ENCODE results near the gene CASP5.
"Not testable (repeated sequence)": the region's sequence is repeated elsewhere in the genome, so short reads cannot be mapped to it uniquely, and the experiment has no call there.

Gene CASP5

DNA sequence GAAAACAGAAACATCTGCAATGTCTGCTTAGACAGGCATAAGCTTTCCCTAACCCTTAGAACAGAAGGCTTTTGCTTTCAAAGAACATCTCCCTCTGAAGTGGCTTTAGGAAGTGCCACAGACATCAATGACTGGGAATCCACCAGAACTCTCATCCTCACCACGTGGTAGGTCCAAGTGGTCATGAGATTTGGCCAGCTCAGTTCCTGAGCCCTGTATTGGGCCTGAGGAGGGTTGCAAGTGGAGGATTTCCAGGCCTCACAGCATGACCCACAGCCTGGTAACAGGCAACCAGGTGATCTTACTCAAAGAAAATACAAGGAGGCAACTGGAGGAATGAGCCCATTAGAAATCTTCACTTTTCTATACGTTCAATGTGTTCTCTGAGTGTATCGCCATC lies 10.4 kb upstream of the CASP5 start:
- DNase-seq, result no peak

DNA sequence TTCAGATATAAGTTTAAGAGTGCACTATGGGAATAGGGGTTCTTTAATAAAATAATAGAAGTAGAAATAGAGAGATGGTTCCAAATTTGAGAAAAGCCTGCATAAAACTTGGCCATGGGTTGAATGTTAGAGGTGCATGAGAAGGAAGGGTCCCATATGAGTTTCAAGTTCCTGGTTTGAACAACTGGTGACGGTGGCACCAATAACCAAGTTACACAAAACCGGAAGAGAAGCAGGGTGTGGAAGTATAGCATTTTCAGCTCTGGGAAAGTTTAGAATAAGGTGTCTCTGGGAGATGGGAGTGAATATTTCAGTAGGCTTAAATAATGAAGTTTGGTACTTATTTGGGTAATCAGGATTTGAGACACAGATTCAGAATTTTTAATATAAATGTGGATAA lies 9.5 kb upstream of the CASP5 start:
- DNase-seq, result no peak

DNA sequence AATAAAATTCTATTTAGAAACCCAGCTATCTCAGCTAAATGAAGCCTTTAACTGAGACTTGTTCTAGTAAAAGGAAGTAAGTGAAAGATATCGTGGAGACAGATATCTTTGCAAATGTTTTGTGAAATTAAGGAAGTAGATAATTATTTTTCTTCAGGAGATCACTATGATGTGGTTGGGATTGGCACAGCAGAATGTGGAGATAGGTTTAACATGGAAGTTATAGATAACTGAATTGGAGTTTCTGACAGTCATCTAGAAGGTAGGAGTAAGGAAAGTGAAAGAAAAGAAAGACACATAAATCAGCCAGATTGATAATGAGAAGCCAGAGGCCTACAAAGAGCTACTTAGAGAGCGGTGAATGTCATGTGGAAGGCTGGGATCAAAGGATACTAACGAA lies 4.7 kb upstream of the CASP5 start:
- DNase-seq, result no peak

DNA sequence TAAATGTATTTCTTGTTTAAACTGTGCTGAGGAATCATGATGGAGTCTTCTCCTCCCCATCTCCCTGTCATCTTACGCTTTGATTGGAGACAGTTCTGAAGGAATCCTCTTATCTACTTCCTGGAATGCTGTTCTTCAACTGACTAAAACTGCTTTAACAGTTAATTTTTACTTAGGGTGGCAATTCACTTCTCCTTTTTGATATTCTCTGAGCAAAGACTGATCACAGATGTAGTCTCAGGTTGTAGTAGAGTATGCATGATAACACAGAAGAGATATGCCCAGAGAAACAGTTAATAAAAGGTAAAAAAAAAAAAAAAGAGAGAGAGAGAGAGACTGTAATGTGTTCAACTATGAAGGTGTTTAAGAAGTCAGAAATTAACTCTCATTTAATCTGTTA lies 1.4 kb upstream of the CASP5 start:
- no peak for DNase-seq

DNA sequence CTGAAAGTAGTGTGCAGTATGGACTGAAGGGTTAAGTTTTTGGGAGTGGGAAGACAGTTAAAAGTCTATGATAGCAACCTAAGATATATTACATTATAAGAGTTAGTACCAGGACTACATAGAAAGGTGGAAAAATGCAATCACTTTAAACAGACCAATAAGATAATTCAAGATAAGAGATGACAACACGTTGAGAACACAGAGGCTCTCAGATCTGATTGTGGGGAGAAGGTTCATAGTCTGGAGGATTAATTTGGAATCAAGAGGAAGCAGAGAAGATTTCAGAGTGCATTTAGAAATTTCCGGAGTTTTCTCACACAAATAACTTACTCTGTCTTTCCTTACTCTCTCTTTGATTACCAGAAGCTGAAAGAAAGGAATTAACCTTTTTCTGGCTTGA lies 441 bp downstream of the CASP5 start:
- DNase-seq, result no peak

DNA sequence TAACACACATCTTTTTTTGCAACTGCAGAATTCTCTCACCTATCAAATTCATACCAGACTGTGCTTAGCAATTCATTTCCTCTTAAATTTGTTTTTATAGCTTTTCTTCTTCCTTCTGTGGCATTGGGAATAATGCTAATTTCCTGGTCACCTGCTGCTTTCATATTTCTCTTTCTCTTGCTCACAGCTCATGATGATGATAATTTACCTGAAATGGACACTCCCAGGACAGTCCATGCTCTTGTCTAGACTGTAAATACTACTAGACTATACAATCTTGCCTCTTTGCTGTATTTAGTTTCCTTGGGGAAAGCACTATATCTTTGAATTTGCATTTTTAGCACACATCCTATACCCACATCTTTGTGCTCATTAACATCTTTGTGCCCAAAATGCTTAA lies 15.5 kb downstream of the CASP5 start:
- DNase-seq, result no peak

DNA sequence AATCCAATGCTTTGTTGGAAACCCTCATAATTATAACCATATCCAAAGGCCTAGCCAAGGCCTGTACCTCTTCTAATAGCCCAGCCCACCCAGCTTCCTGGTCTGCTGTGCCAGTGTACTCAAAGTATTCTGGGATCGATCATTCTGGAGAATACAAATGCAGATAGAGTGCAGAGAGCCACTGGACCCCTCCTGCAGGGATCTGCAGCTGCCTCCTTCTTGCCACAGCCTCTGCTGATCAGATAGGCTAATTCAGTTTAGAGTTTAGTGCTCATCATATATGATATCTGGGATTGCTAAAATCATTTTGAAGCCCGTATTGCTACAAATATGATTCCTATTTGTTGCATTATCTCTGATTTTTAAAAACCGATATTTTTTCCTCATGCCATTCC lies 17.5 kb downstream of the CASP5 start:
- no peak for DNase-seq

DNA sequence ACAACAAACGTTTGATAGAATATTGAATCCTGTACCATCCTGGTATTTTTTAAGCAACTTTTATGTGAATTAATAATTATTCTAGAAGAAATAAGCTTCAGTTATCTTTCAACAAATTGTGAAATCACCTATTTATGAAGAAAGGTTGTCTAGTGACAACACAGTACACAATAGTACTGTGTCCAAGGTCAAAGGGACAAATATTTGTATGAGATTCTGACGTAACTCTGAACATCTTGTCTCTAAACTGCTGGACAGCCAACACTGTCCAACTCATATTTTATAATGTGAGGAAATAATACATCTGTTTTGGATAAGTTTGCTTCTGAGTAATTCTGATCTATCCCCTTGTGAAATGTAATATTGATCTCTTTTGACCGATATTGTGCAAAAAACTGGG lies 18.9 kb downstream of the CASP5 start:
- no peak for DNase-seq

DNA sequence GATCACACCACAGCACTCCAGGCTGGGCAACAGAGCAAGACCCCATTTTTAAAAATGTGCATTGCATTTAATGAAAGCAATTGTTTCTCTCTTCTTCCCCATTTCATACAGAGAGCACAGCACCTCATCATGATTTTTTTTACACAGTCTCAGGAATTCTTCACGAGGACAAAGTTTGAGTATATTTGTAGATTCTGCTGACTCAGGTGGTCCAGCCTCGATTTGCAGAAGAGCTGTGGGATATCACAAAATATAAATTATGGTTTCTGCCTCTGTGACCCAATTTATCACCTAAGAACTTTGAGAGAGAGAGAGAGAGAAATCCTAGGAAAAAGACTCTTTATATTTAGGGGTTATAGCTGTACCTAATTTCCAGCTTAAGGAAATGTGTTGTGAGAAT lies 19.8 kb downstream of the CASP5 start:
- no peak for DNase-seq

DNA sequence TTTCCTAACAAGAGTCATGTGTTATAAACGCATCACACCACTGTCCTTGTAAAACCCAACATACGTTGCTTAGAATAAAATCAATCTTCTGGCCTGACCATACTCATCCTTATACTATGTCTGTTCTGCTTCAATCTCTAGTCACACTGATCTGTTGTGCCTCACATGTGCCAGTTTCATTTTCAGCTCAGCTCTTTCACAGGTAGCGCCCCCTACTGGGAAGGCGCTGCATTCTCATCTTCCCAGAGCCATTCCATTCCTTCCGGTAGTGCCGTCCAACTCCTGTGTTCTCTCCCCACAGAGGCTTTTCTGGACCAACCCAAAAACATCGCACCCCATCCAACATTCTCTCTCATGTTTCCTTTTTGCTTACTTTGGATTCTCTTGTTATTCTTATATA lies 22.2 kb downstream of the CASP5 start:
- peak; percentile 39 to 46 for DNase-seq

DNA sequence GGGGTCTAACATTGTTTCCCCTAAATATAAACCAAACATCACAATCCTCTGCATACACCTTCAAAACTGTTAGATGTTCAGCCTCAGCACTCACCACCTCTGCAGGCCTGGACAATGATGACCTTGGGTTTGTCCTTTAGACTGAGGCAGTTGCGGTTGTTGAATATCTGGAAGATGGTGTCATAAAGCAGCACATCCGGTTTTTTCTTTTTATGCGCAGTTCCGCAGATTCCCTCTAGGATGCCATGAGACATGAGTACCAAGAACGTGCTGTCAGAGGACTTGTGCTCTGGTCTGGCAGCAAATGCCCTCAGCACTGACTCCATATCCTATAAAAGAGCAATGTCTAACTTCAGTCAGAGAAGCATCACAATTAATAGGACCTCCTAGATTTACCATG lies 22.8 kb downstream of the CASP5 start:
- DNase-seq, result no peak

DNA sequence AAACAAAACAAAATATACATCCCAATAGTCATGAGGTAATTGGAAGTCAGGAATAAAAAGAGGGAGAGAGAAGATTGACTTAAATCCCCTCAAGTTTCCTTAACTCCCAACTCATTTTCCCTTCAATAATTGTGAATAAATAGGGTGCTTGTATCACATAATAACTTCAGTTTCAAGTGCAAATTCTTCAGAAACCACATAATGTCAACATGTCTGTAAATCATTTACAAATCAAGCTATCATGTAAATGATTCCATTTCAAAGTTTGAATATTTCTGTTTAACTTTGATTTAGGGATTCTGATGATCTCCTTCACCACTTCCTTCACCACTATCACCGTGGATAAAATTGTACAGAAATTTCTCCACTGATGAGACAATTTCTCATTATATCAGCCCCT lies 23.2 kb downstream of the CASP5 start:
- DNase-seq, result no peak

DNA sequence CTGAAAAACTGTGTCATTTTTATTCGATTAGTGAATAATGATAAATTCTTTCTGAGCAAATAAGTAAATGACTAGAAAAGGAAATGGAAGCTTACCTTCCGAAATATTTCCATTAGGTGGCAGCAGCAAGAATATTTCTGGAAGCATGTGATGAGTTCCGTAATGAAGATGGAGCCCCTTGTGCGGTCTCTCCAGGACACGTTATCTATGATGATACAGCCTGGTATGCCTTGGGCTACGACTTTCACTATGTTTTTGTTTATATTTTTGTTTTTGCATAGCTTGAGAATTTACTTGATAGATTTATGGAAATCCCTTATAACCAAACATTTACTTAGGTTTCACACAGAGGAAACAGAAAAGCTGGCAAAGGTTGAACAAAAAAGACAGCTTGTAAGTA lies 25.7 kb downstream of the CASP5 start:
- no peak for DNase-seq

DNA sequence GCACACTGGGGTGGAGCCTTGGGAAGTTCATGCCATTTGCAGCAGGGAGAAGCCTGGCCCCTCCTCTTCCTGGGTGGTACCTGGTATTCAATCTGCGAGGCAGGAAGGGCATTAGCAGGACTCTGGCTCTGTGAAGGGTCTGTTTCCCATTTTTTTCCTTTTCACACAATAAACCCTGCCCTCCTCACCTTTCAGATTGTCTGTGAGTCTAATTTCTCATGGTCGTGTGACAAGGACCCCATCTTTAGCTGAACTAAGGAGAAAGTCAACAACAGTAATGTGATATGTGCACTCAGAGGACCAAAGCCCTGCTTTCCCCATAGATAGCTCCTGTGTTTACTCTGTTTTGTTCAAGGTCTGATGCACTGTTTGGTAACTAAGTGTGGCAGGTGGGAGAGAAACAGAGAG lies 28.0 kb downstream of the CASP5 start:
- no peak for DNase-seq

DNA sequence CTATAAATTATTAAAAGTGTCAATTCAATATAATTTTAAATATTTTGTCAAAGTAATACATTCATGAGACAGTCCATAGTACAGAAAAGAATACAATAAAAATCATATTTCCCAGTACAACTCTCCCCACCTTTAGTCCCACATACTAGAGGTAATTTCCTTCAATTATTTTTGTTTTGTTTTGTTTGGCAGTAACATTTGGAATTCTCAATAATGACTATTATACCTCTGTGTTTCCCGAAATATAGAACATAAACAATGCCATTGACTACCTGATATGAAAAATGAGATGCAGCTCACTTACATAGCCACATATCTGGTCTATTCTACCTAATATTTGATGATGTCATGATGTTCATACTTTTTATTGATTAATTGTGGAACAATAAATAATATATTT lies 30.2 kb downstream of the CASP5 start:
- DNase-seq, result no peak

DNA sequence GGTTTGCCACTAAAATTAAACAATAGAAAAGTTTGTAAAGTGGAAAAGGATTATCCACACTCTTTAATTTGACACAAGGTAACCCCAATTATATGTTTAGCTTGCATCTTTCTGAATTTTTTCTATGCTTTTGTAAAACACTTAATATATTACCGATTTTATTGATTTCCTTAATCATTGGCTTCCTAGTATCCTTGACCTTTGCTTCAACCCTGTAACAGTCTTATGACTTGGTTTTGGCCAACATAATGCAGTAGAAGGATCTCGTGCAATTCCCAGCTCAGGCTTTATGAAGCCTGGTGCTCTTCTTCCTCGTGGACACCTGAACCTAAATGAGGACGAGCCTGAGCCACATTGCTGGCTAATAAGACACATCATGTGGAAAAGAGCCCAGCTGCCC lies 31.0 kb downstream of the CASP5 start:
- no peak for DNase-seq

DNA sequence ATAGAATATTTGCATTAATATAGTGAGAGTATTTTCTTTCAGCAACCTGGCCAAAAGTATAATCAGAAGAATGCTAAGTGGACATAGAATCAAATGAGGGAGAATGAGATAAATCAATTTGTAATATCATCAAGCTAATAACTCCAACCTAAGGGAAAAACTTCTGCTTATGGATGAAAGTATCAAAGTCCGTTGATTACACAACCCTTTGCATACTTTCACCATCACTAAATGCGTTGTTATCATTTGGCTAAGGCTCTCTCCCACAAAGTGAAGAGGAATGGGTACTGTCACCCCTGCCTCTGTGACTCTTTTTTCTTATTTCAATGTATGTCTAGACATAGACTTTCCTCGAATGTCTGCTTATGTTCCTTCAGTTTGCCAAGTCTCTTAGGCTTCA lies 38.2 kb downstream of the CASP5 start:
- DNase-seq, result no peak

DNA sequence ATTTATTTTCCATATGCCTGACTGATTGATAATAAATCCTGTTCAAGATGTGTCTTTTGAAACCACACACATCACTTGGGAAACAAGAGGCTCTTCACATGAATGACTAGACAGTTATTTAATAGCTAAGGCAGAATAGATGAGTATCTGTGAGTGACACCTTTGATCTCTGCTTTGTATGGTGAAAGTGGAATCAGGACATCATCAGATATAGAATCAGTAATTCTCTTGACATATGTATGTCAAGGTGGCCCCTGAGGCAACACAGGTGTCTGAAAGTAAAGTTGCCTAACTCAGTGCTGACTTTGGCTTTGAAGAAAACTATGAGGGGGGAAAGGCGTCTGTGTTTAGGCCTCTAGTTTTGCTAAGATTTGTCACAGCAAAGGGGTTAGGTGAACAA lies 43.1 kb downstream of the CASP5 start:
- no peak for DNase-seq

DNA sequence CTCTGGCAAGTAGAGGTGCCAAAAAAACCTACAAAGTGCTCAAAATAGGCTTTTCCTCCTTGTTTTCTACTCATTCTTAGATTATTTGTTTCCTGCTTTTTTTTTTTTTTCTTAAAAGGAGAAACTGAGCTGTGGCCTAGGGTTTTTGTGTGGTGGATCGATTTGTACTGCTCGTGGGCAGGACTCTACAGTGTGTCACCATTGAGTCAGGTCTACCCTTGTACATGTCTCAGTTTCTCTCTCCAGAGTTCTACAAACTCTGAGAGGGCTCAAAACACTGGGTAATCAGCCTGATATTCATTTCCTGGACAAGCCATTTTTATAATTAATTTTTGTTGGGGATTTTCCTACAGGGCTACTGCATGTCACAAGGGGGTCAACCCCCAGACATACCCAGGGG lies 49.4 kb downstream of the CASP5 start:
- DNase-seq, result no peak

DNA sequence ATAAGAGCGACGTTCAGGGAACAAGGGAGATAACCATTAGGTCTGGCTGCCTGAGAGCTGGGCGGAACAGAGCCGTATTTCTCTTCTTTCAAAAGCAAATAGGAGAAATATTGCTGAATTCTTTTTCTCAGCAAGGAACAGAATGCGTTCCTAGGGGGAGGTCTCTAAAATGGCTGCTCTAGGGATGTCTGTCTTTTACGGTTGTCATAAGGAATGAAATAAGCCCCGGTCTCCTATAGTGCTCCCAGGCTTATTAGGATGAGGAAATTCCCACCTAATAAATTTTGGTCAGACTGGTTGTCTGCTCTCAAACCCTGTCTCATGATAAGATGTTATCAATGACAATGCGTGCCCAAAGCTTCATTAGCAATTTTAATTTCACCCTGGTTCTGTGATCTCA lies 50.0 kb downstream of the CASP5 start:
- DNase-seq, result not testable (repeated sequence)

DNA sequence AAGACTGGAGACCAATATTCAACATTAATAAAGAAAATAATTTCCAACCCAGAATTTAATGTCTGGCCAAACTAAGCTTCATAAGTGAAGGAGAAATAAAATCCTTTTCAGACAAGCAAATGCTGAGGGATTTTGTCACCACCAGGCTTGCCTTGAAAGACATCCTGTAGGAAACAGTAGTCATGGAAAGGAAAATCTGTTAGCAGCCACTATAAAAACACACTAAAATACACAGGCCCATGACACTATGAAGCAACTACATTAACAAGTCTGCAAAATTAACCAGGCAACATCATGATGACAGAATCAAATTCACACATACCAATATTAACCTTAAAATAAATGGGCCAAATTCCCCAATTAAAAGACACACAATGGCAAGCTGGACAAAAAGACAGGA lies 52.2 kb downstream of the CASP5 start:
- DNase-seq, result no peak

DNA sequence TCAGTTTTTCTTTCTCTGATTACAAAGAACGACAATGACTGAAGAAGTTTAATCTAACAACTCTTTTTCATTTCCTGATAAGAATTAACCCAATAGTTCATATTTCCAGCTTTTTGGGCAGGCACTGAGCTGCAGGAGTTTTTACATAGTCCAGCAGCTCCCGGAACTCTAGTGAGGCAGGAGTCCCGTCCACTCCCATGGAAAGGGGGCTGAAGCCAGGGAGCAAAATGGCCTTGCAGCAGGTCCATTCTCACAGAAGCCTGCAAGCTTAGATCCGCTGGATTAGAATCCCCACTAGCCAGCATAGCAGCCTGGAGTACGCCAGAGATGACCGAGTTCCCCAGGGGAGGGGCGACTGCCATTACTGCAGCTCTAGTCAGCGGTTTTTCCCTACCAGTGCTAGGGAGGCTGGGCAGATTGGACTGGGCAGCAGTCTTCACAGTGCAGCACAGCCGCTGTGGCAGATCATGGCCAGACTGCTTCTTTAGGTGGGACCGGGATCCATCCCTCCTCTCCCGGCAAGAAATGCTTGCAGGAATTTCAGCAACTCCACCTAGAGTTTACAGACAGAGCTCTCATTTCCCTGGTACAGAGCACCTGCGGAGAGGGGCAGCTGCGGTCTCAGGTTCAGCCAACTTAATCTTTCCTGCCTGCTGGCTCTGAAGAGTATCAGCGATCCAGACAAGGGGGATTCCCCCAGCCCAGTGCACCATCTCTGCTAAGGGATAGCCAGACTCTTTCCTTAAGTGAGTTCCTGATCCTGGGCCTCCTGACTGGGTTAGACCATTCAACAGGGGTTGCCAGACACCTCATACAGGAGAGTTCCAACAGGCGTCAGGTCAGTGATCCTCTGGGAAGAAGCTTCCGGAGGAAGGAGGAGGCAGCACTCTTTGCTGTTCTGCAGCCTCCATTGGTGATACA lies 53.9 kb downstream of the CASP5 start:
- DNase-seq, result no peak

DNA sequence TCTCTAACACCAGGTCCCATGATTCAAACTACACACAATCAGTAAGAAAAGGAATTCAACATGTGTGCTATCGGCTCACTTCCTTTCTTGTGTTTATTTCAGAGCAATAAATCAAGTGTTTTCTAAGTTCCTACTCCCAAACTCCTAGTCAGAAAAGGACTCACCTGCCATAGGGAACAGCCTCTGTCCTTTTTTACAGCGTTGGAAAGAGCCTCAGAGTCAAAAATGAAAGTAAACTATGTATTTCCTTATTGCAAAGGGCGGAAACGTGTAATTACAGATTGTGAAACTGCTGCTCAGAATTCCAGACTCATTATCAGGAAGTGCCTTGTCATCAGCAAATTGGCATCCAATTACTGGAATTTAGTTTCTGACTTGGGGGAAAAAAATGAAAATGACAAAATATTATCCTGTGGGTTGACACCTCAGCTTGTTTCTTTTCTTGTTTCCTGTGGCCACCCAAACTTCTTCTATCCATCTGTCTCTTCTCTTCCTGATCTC lies 54.6 kb downstream of the CASP5 start, which contains the start of gene CASP4:
Gene CASP4 (minus strand): TSS at position 220 of the 501 bp plus-strand sequence. CDS start 49 bp downstream, at position 171.
- DNase-seq, result no peak

DNA sequence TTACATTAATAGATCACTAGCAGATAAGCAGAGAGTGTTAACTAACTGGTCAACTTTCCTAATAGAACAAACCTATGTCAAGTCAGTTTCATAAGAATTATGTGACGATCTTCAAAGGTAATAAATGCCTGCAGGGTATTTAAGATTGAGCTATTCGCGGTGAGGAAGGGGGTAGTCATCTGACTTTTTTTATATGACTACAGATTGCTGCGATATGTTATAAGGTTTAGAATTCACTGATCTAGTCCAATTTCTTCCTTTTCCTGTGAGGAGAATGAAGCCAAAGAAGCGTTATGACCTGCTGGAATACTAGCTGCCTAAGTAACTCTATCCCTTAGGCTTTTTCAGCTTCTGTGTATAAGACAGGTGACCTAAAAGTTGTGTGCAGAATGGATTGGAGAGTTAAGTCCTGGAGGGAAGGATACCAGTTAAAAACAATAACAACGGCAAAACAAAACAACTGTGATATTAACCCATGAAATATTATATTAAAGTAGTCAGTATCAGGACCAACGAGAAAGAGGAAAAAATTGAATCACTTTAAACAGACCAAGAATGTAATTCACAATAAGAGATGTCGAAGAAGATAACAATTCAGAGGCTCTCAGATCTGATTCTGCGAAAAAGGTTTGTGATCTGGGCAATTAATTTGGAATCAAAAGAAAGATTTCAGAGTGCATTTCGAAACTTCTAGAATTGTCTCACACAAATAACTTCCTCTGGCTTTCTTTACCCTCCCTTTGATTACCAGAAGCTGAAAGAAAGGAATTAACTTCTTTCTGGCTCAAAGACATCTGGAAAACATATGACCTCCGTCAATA lies 55.2 kb downstream of the CASP5 start:
- DNase-seq, result no peak

All from stimulated activated CD4-positive, alpha-beta T cell treated with anti-CD3 and anti-CD28 coated beads, Interleukin-4, amount 100 ng/mL, for 4 hours (primary cell).